SK-N-SH (cell line): Measurements from ENCODE around the gene B3GALT5. TPM values are rescaled to one million over a fixed set of nuclear protein-coding genes. Genes with fewer than 3 reads are reported as not detected.

ENCODE experiments used
- CTCF ChIA-PET: fragments of 300-600, 350-600 bp; formaldehyde crosslinking; extraction: SDS; loops from one replicate; lab custom pipeline; 2021; lab: Yijun Ruan, JAX
- POLR2A ChIA-PET: fragments of 350-600 bp; sonication (Branson Sonifier 250); formaldehyde crosslinking; extraction: SDS; loops from one replicate; lab custom pipeline; 2020; ENCODE audit warnings: antibody characterized with exemption, inconsistent platforms; lab: Yijun Ruan, JAX
- DNase-seq: peaks from one replicate; pipeline ENCODE4 v3.0.0; 2012
- H2AFZ ChIP-seq: fragments of 200-600 bp; sonication (generic); 2 replicates; pipeline ENCODE4 v1.8.1; 2016; ENCODE audit warnings: antibody characterized with exemption, mild to moderate bottlenecking, low read depth
- H3F3A ChIP-seq: fragments of 200-600 bp; sonication (generic); replicated peaks from 2 replicates; pipeline ENCODE3; 2016; ENCODE audit warnings: antibody characterized with exemption, mild to moderate bottlenecking; ENCODE audit not compliant: insufficient read depth
- H3K27ac ChIP-seq, 2 experiments: fragments of 200-500 bp in 1 of 2; fragments of 200-600 bp in 1 of 2; sonication (Bioruptor generic) in 1 of 2; sonication (generic), shearing (Covaris generic) in 1 of 2; 2 replicates each; pipeline versions ENCODE4 v1.5.1 to v1.6.1; 2014 to 2016; ENCODE audit warnings: low read depth in 2 of 2, inconsistent platforms in 1 of 2, low read length in 1 of 2, mild to moderate bottlenecking in 1 of 2, mixed read lengths in 1 of 2
- H3K27me3 ChIP-seq: fragments of 200-600 bp; sonication (generic), shearing (Covaris generic); 2 replicates; pipeline ENCODE4 v1.6.1; 2016; ENCODE audit warnings: mixed run types; ENCODE audit not compliant: insufficient read depth
- H3K36me3 ChIP-seq, 2 experiments: fragments of 200-500 bp in 1 of 2; fragments of 200-600 bp in 1 of 2; sonication (Bioruptor generic) in 1 of 2; sonication (generic) in 1 of 2; replicated peaks in 1 of 2; 2 replicates each; pipeline versions ENCODE3 to v1.5.1; 2014 to 2016; ENCODE audit warnings: low read length in 1 of 2, mild to moderate bottlenecking in 1 of 2; ENCODE audit not compliant: insufficient read depth in 2 of 2, control insufficient read depth in 1 of 2
- H3K4me1 ChIP-seq, 2 experiments: fragments of 200-500 bp in 1 of 2; fragments of 200-600 bp in 1 of 2; sonication (Bioruptor generic) in 1 of 2; sonication (generic), shearing (Covaris generic) in 1 of 2; 2 replicates each; pipeline versions ENCODE4 v1.5.1 to v1.6.1; 2014 to 2016; ENCODE audit warnings: low read depth in 1 of 2, low read length in 1 of 2, mixed run types in 1 of 2; ENCODE audit not compliant: insufficient read depth in 2 of 2, control insufficient read depth in 1 of 2
- H3K4me2 ChIP-seq: fragments of 200-600 bp; sonication (generic), shearing (Covaris generic); 2 replicates; pipeline ENCODE4 v1.6.1; 2017; ENCODE audit warnings: mixed run types
- H3K4me3 ChIP-seq, 2 experiments: fragments of 200-500 bp in 1 of 2; fragments of 200-600 bp in 1 of 2; sonication (Bioruptor generic) in 1 of 2; sonication (generic), shearing (Covaris generic) in 1 of 2; 2 replicates each; pipeline versions ENCODE4 v1.5.1 to v1.8.1; 2014 to 2016; ENCODE audit warnings: low read depth in 2 of 2, inconsistent platforms in 1 of 2, low read length in 1 of 2, mild to moderate bottlenecking in 1 of 2, mixed read lengths in 1 of 2, moderate library complexity in 1 of 2
- H3K79me2 ChIP-seq: fragments of 200-600 bp; sonication (generic); 2 replicates; pipeline ENCODE4 v1.8.1; 2017; ENCODE audit warnings: mild to moderate bottlenecking; ENCODE audit not compliant: insufficient read depth
- H3K9ac ChIP-seq: fragments of 200-600 bp; sonication (generic); 2 replicates; pipeline ENCODE4 v1.6.1; 2017; ENCODE audit warnings: mixed run types
- H3K9me2 ChIP-seq: fragments of 200-600 bp; sonication (generic); 2 replicates; pipeline ENCODE4 v1.6.1; 2017; ENCODE audit warnings: mixed run types
- H3K9me3 ChIP-seq: fragments of 200-600 bp; sonication (generic); 2 replicates; pipeline ENCODE4 v1.6.1; 2017; ENCODE audit warnings: mixed run types, mild to moderate bottlenecking, moderate library complexity
- H4K20me1 ChIP-seq: fragments of 200-600 bp; sonication (generic); 2 replicates; pipeline ENCODE4 v1.6.1; 2017; ENCODE audit warnings: mild to moderate bottlenecking, mixed run types; ENCODE audit not compliant: insufficient read depth
- CHD2 ChIP-seq: fragments of 150-350 bp; IDR thresholded peaks from 2 replicates; pipeline ENCODE4 v1.6.1; 2018; ENCODE audit warnings: low read length; ENCODE audit not compliant: partially characterized antibody
- ELF1 ChIP-seq: IDR thresholded peaks from 2 replicates; pipeline ENCODE4 v1.4.0; 2012
- EP300 ChIP-seq, 2 experiments: IDR thresholded peaks; 2 replicates each; pipeline versions ENCODE4 v1.4.0 to v1.6.1; 2012; ENCODE audit warnings: borderline replicate concordance in 1 of 2, low read depth in 1 of 2, low read length in 1 of 2
- FOXJ3 ChIP-seq: sonication (generic); formaldehyde crosslinking; IDR thresholded peaks from 2 replicates; pipeline ENCODE4 v1.5.1; 2020; ENCODE audit warnings: mild to moderate bottlenecking, missing genetic modification reagents
- FOXM1 ChIP-seq: IDR thresholded peaks from 2 replicates; pipeline ENCODE4 v1.4.0; 2012; ENCODE audit warnings: low read depth, mild to moderate bottlenecking
- GABPA ChIP-seq: IDR thresholded peaks from 2 replicates; pipeline ENCODE4 v1.4.0; 2012; ENCODE audit warnings: low read depth, mild to moderate bottlenecking
- GATA2 ChIP-seq: sonication (generic); formaldehyde crosslinking; IDR thresholded peaks from 2 replicates; pipeline ENCODE4 v1.5.0; 2020; ENCODE audit warnings: mild to moderate bottlenecking, missing genetic modification reagents
- MXI1 ChIP-seq: IDR thresholded peaks from 2 replicates; pipeline ENCODE4 v1.6.1; 2012; ENCODE audit warnings: mild to moderate bottlenecking, low read depth, low read length, improper control_type of control experiment
- NFIC ChIP-seq: IDR thresholded peaks from 2 replicates; pipeline ENCODE4 v1.4.0; 2012; ENCODE audit warnings: borderline replicate concordance
- RAD21 ChIP-seq: IDR thresholded peaks from 2 replicates; pipeline ENCODE4 v1.6.1; 2012; ENCODE audit warnings: mild to moderate bottlenecking, low read length
- SMC3 ChIP-seq: IDR thresholded peaks from 2 replicates; pipeline ENCODE4 v1.6.1; 2012; ENCODE audit warnings: low read depth, low read length, improper control_type of control experiment
- TEAD4 ChIP-seq: IDR thresholded peaks from 2 replicates; pipeline ENCODE4 v1.4.0; 2012; ENCODE audit warnings: mild to moderate bottlenecking, borderline replicate concordance; ENCODE audit not compliant: insufficient read depth
- WGBS: methylation state at CpG from one replicate; pipeline ENCODE4 v1.1.6; 2017; ENCODE audit warnings: low lambda C conversion rate; 5-methylcytosine and 5-hydroxymethylcytosine counted together
- polyA plus RNA-seq, 3 experiments: library from polyadenylated mRNA; depleted of rRNA; stranded (reverse); fragments of >200 nt; gene quantifications; 2 replicates each; pipeline ENCODE4 v1.2.3, GENCODE V29; 2012
- TF ChIP-seq, protein P1 (sequence below): IDR thresholded peaks from 2 replicates; pipeline ENCODE4 v1.4.0; 2012; ENCODE audit warnings: low read depth
- TF ChIP-seq, protein P2 (sequence below): fragments of 150-350 bp; IDR thresholded peaks from 2 replicates; pipeline ENCODE4 v1.6.1; 2017; ENCODE audit warnings: antibody characterized with exemption, low read length, low read depth, borderline replicate concordance
- TF ChIP-seq, protein P3 (sequence below): fragments of 150-350 bp; IDR thresholded peaks from 2 replicates; pipeline ENCODE4 v1.6.1; 2016; ENCODE audit warnings: mild to moderate bottlenecking, low read depth, low read length
- TF ChIP-seq, protein P4 (sequence below): fragments of 200-600 bp; sonication (generic); IDR thresholded peaks from 2 replicates; pipeline ENCODE4 v1.6.1; 2017; ENCODE audit warnings: antibody characterized with exemption, mild to moderate bottlenecking, moderate library complexity
- TF ChIP-seq, protein P5 (sequence below): IDR thresholded peaks from 2 replicates; pipeline ENCODE4; 2012
- TF ChIP-seq, protein P6 (sequence below): IDR thresholded peaks from 2 replicates; pipeline ENCODE4 v1.6.1; 2012; ENCODE audit warnings: mild to moderate bottlenecking, low read depth, low read length, moderate library complexity

B3GALT5 gene
- polyA plus RNA-seq, 1 of the 3 experiments (the other 2 are of a cell fraction) = 0.35 TPM

DNA sequence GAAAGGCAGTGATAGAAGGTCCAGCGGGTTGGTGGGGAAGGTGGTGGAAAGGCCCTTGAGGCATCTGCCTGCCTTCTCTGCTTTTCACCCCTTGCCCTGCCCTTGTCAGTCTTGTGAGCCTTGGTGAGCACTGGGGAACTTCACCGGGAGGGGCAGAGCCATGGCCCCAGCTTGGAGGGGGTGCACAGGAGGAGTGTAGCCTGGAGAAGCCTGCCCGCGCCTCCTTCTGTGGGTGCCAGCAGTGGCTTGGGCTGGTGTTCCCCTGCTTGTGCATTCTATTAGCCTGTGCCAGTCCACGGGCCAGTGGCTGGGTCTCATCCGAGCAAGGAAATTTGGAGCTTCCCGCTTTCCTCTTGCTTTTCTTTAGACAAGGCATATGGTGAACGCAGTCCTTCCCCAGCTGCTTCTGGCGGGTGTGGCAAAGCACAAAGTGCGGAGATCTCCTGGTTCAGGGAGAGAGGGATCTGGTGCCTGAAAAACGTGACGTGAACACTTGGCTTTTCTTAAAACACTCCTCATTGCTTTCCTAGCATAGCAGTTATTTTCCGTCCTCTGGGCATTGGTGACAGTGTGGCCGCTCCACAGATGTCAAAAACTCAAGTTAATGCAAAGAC is 10.6 kb upstream of the B3GALT5 start (continued):
- TF ChIP-seq, protein P1, sequence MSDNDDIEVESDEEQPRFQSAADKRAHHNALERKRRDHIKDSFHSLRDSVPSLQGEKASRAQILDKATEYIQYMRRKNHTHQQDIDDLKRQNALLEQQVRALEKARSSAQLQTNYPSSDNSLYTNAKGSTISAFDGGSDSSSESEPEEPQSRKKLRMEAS = no peak
- no peak for TF ChIP-seq GATA2 (CRISPR knock-in tag)
- TF ChIP-seq, protein P2, sequence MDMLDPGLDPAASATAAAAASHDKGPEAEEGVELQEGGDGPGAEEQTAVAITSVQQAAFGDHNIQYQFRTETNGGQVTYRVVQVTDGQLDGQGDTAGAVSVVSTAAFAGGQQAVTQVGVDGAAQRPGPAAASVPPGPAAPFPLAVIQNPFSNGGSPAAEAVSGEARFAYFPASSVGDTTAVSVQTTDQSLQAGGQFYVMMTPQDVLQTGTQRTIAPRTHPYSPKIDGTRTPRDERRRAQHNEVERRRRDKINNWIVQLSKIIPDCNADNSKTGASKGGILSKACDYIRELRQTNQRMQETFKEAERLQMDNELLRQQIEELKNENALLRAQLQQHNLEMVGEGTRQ = no peak
- TF ChIP-seq, all 33 proteins: peak for 0

DNA sequence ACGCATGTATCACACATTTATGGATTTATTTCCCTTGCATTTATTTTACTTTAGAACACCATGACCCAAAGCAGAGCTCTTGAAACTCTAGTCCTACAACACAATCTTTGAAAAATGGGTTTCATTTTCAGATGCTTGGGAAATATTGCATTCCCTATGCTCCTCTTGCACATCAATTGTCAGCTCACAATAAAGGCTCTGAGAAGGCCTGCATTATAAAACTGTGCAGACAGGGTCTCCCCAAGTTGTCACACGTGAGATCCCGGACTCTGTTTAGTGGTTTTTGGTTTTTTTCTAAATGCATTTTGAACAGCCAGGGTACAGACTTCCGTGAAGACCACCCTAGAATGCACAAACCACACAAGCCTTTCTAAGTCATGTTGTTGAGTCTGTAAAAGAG is 9.9 kb upstream of the B3GALT5 start:
- H3K9ac ChIP-seq = no peak overlapping the region
- H3K4me1 ChIP-seq = peaks cover 0 to 14% of the 10 kb centered on the region in 2 experiments; a peak in 1 of 4 replicates
- H2AFZ ChIP-seq = no peak overlapping the region
- no peaks in the 10 kb centered on the region for H3K79me2 ChIP-seq
- TF ChIP-seq, protein P3, sequence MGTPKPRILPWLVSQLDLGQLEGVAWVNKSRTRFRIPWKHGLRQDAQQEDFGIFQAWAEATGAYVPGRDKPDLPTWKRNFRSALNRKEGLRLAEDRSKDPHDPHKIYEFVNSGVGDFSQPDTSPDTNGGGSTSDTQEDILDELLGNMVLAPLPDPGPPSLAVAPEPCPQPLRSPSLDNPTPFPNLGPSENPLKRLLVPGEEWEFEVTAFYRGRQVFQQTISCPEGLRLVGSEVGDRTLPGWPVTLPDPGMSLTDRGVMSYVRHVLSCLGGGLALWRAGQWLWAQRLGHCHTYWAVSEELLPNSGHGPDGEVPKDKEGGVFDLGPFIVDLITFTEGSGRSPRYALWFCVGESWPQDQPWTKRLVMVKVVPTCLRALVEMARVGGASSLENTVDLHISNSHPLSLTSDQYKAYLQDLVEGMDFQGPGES = no peak
- no peak for TF ChIP-seq RAD21
- no peak for TF ChIP-seq FOXM1
- TF ChIP-seq, protein P4, sequence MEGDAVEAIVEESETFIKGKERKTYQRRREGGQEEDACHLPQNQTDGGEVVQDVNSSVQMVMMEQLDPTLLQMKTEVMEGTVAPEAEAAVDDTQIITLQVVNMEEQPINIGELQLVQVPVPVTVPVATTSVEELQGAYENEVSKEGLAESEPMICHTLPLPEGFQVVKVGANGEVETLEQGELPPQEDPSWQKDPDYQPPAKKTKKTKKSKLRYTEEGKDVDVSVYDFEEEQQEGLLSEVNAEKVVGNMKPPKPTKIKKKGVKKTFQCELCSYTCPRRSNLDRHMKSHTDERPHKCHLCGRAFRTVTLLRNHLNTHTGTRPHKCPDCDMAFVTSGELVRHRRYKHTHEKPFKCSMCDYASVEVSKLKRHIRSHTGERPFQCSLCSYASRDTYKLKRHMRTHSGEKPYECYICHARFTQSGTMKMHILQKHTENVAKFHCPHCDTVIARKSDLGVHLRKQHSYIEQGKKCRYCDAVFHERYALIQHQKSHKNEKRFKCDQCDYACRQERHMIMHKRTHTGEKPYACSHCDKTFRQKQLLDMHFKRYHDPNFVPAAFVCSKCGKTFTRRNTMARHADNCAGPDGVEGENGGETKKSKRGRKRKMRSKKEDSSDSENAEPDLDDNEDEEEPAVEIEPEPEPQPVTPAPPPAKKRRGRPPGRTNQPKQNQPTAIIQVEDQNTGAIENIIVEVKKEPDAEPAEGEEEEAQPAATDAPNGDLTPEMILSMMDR = no peak
- TF ChIP-seq CHD2 = no peak
- TF ChIP-seq MXI1 = no peak
- TF ChIP-seq NFIC = no peak
- TF ChIP-seq, protein P5, sequence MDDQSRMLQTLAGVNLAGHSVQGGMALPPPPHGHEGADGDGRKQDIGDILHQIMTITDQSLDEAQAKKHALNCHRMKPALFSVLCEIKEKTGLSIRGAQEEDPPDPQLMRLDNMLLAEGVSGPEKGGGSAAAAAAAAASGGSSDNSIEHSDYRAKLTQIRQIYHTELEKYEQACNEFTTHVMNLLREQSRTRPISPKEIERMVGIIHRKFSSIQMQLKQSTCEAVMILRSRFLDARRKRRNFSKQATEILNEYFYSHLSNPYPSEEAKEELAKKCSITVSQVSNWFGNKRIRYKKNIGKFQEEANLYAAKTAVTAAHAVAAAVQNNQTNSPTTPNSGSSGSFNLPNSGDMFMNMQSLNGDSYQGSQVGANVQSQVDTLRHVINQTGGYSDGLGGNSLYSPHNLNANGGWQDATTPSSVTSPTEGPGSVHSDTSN = no peak
- TF ChIP-seq SMC3 = no peak
- no peak for TF ChIP-seq ELF1
- no peak for TF ChIP-seq TEAD4
- no peak for TF ChIP-seq GABPA
- TF ChIP-seq EP300 (IDR thresholded peaks at IDR 0.05; ENCODE audit: borderline replicate concordance in 1 of 2, low read depth in 1 of 2, low read length in 1 of 2) = no peak
- TF ChIP-seq, protein P2 = no peak
- no peak for TF ChIP-seq FOXJ3 (CRISPR knock-in tag)
- TF ChIP-seq, protein P6, sequence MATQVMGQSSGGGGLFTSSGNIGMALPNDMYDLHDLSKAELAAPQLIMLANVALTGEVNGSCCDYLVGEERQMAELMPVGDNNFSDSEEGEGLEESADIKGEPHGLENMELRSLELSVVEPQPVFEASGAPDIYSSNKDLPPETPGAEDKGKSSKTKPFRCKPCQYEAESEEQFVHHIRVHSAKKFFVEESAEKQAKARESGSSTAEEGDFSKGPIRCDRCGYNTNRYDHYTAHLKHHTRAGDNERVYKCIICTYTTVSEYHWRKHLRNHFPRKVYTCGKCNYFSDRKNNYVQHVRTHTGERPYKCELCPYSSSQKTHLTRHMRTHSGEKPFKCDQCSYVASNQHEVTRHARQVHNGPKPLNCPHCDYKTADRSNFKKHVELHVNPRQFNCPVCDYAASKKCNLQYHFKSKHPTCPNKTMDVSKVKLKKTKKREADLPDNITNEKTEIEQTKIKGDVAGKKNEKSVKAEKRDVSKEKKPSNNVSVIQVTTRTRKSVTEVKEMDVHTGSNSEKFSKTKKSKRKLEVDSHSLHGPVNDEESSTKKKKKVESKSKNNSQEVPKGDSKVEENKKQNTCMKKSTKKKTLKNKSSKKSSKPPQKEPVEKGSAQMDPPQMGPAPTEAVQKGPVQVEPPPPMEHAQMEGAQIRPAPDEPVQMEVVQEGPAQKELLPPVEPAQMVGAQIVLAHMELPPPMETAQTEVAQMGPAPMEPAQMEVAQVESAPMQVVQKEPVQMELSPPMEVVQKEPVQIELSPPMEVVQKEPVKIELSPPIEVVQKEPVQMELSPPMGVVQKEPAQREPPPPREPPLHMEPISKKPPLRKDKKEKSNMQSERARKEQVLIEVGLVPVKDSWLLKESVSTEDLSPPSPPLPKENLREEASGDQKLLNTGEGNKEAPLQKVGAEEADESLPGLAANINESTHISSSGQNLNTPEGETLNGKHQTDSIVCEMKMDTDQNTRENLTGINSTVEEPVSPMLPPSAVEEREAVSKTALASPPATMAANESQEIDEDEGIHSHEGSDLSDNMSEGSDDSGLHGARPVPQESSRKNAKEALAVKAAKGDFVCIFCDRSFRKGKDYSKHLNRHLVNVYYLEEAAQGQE = no peak
- TF ChIP-seq GATA2 (CRISPR knock-in tag) = no peak
- TF ChIP-seq, all 33 proteins: peak for 0
- ChIA-PET POLR2A (no interaction called here), CTCF (interaction anchor here (1.0 to 1.6 kb wide), 2 partner anchors 33 to 110 kb away, joined by 3 to 4 read pairs; no protein-coding TSS in a partner anchor)
- H3K4me3 ChIP-seq = no peak overlapping the region
- no peak overlapping the region for H3K27ac ChIP-seq
- H3K9me3 ChIP-seq = no peaks in the 10 kb centered on the region
- no peaks in the 10 kb centered on the region for H3F3A ChIP-seq
- no peaks in the 10 kb centered on the region for H3K27me3 ChIP-seq
- WGBS = 58% methylated on average over 4 of the region's 4 CpGs
- H3K4me2 ChIP-seq = no peak overlapping the region
- H4K20me1 ChIP-seq = no peaks in the 10 kb centered on the region
- H3K9me2 ChIP-seq = no peaks in the 10 kb centered on the region
- no peak for DNase-seq
- no peaks in the 10 kb centered on the region for H3K36me3 ChIP-seq
